GM21825 (cell line): ENCODE results near the gene GCSAM.
"Not testable (repeated sequence)": the region's sequence is repeated elsewhere in the genome, so short reads cannot be mapped to it uniquely, and the experiment has no call there.

Source experiments
- ATAC-seq: cut with Tn5 transposase; IDR thresholded peaks from one replicate; pipeline ENCODE4 v1.9.1; 2021; ENCODE audit warnings: mild to moderate bottlenecking, moderate library complexity; ENCODE audit not compliant: unreplicated experiment

The GCSAM gene

DNA sequence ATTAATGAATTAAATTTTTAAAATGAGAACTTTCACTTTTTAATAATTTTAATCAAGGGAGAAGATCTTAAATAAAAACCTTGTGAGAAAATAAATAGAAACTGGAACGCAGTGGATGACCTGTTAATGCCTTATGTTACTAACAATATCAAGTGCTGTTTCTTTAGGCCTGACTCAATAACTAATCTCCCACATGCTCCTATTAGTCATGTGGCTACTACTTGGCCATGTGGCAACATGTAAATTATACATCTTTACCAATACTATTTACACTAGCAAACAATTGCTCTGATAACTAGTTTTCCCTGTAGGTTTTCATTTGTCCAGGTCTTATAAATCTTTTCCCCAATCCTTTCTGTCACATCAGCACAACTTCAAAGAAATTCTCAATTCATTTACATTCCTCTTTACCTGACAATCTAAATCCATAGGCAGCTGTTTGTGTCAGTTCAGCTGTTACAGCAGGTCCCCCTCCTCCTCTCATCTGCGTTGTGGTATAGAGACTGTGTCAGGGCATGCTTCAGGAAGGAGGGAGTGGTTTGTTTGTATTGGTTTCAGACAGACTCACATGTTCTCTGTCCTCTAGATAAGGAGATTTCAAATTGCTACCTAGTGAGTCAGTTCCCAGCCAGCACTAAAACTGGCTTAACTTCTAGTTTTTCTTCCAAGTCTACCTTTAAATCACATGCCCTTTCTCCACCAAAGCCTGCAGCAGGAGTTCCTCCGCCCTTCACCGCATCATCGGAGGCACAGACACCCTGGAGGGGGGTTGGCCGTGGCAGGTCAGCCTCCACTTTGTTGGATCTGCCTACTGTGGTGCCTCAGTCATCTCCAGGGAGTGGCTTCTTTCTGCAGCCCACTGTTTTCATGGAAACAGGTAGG, 58.2 kb downstream of the GCSAM start:
- peak; percentile 73 for ATAC-seq

DNA sequence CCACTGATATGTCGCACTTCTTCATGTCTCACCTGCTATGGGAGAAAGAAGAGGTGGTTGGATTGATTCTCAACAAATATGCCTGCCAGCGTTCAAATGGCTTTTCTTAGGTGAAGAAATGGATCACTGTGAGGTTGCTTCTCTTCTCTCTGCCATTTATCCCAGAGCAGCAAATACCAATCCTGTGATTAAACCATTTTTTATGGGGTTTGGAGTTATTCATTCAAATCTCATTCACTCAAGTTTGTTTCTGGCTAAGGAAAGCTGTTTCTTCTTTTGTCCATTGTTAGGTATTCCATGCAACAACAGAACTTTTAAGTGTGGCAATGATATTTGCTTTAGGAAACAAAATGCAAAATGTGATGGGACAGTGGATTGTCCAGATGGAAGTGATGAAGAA, 59.0 kb downstream of the GCSAM start:
- no peak for ATAC-seq

DNA sequence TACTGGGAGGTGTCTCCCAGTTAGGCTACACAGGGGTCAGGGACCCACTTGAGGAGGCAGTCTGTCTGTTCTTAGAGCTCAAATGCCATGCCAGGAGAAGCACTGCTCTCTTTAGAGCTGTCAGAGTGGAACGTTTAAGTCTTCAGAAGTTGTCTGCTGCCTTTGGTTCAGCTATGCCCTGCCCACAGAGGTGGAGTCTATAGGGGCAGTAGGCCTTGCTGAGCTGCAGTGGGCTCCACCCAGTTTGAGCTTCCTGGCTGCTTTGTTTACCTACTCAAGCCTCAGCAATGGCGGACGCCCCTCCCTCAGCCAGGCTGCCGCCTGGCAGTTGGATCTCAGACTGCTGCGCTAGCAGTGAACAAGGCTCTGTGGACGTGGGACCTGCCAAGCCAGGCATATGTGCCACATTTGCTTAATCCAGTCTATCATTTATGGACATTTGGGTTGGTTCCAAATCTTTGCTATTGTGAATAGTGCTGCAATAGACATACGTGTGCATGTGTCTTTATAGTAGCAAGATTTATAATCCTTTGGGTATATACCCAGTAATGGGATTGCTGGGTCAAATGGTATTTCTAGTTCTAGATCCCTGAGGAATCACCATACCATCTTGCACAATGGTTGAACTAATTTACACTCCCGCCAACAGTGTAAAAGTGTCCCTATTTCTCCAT, 60.5 kb downstream of the GCSAM start:
- ATAC-seq = not testable (repeated sequence)
